Stimulated activated naive B cell treated with anti-CD40 and anti-IgM and Interleukin-4, amounts not matched to agents 10 μg/mL and 1 μg/mL and 100 μg/mL, for 72 hours (primary cell): ENCODE measurements around the gene GET4.

Source experiments
- ATAC-seq, 2 donors: fragments of 150-1000 bp; cut with Tn5 transposase; replicated peaks; 2 replicates each; pipeline ENCODE4 v1.10.0; 2021; ENCODE audit warnings: moderate library complexity in 1 of 2
- DNase-seq: peaks from one replicate; pipeline ENCODE4 v3.0.0; 2021
- H3K27ac Mint-ChIP-seq: one replicate; pipeline ENCODE4 v1.8.0; 2022; ENCODE audit warnings: mild to moderate bottlenecking, mixed read lengths
- H3K27me3 Mint-ChIP-seq, 2 donors: one replicate each; pipeline ENCODE4 v1.8.0; 2022; ENCODE audit warnings: mixed read lengths in 2 of 2
- H3K36me3 Mint-ChIP-seq, 2 donors: one replicate each; pipeline ENCODE4 v1.8.0; 2022; ENCODE audit warnings: mixed read lengths in 2 of 2, mild to moderate bottlenecking in 1 of 2
- H3K4me1 Mint-ChIP-seq, 2 donors: one replicate each; pipeline ENCODE4 v1.8.0; 2022; ENCODE audit warnings: mixed read lengths in 2 of 2, mild to moderate bottlenecking in 1 of 2
- H3K4me3 Mint-ChIP-seq, 2 donors: one replicate each; pipeline ENCODE4 v1.8.0; 2022; ENCODE audit warnings: mild to moderate bottlenecking in 2 of 2, mixed read lengths in 2 of 2, moderate library complexity in 1 of 2
- H3K9me3 Mint-ChIP-seq, 2 donors: one replicate each; pipeline ENCODE4 v1.8.0; 2022; ENCODE audit warnings: mixed read lengths in 2 of 2, mild to moderate bottlenecking in 1 of 2

GET4 gene

DNA sequence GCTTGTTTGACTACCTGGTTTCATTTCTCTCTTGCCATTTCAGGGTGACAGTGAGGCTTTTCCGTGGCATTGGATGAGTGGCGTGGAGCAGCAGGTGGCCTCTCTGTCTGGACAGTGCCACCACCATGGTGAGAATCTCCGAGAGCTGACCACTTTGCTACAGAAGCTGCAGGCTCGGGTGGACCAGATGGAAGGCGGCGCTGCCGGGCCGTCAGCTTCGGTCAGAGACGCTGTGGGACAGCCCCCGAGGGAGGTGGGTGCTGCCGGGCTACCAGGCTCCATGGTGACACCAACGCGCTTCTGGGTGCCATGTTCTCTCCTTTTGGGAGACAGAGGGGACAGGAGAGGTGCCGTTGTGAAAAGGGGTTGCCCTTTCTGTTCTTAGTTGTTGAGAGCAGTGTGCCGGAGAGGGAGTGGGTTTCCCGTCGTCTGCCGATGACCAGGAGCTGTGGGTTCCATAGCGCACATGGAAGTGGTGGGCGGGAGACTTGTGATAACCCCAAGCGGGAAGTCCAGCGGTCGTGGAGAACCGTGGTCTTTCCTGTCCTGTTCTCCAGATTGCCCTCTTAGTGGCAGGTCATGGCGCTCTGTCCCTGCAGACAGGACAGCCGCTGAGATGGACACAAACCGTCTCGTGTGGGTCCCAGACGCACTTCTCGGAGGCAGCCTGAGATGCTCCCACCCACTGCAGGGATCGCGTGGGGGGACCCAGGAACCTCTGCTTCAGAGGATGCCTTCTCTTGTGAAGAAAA lies 22.8 kb upstream of the GET4 start:
- DNase-seq = no peak
- Mint-ChIP-seq H3K36me3 (peaks cover 32 to 53% of the 10 kb centered on the region in 2 donors), H3K9me3 (no peaks in the 10 kb centered on the region), H3K4me1 (peaks cover 0 to 2% of the 10 kb centered on the region in 2 donors), H3K27ac (peak overlapping the region; percentile 84), H3K4me3 (no peak overlapping the region), H3K27me3 (no peaks in the 10 kb centered on the region)
- no peak for ATAC-seq

DNA sequence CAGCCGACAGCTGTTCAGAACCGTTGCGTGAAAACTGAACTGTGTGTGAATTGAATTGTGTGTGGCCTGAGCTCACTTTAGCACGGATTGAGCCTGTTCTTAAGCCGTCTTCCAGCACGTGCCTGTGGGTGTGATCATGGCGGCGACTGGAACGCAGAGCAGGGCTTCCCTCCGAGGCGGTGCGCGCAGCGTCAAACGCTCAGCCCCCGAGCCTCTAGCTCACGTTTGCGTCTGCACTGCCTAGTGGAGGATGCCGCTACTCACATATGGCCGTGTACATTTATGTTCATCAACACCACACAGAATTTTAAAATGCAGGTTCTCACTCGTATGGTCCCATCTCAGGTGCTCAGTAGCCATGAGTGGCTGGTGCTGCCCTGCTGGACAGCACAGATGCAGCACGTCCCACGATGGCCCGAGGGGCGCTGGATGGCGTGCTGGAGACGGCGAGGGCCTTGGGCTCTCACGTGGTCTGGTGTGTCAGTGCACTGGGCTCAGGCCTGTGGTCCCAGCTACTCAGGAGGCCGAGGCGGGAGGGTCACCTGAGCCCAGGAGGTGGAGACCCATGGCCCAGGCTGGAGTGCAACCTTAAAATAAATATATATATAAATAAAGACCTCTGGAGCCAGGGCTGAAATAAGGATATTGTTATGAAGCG lies 22.1 kb upstream of the GET4 start:
- H3K27ac Mint-ChIP-seq = no peak overlapping the region
- no peak for DNase-seq
- H3K9me3 Mint-ChIP-seq = no peaks in the 10 kb centered on the region
- no peak overlapping the region for H3K4me3 Mint-ChIP-seq
- peaks cover 32 to 52% of the 10 kb centered on the region in 2 donors for H3K36me3 Mint-ChIP-seq
- H3K27me3 Mint-ChIP-seq = no peaks in the 10 kb centered on the region
- peaks cover 0 to 2% of the 10 kb centered on the region in 2 donors for H3K4me1 Mint-ChIP-seq
- no peak for ATAC-seq

DNA sequence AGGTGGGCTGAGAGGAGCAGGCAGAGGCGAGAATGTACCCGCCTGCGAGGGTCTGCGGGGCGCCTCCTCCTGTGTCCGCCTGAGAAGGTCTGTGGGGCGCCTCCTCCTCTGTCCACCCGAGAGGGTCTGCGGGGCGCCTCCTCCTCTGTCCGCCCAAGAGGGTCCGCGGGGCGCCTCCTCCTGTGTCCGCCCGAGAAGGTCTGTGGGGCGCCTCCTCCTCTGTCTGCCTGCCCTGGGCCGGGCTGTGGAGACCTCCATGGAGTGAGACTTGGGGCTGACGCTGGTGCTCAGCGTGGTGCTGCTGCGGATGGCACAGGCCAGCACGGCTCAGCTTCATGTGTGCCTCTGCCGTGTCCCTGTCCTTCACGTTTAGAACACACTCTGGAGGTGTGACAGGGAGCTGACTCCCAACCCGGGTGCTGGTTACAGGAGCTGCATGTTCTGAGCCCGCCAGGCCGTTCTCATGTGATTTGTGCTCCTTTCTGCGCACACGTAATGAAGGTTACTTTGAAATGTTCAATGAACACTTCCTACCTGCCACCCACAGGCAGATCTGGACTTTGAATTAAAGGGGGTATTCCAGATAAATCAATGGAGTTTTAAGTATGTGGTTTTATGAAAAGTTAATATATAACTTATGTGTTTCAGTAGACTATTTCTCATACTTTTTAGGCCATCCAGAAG lies 20.5 kb upstream of the GET4 start:
- peaks cover 39 to 59% of the 10 kb centered on the region in 2 donors for H3K36me3 Mint-ChIP-seq
- ATAC-seq (no peak), DNase-seq (no peak)
- H3K9me3 Mint-ChIP-seq = no peaks in the 10 kb centered on the region
- H3K4me3 Mint-ChIP-seq = no peak overlapping the region
- no peak overlapping the region for H3K27ac Mint-ChIP-seq
- H3K4me1 Mint-ChIP-seq = peaks cover 0 to 2% of the 10 kb centered on the region in 2 donors
- H3K27me3 Mint-ChIP-seq = no peaks in the 10 kb centered on the region

DNA sequence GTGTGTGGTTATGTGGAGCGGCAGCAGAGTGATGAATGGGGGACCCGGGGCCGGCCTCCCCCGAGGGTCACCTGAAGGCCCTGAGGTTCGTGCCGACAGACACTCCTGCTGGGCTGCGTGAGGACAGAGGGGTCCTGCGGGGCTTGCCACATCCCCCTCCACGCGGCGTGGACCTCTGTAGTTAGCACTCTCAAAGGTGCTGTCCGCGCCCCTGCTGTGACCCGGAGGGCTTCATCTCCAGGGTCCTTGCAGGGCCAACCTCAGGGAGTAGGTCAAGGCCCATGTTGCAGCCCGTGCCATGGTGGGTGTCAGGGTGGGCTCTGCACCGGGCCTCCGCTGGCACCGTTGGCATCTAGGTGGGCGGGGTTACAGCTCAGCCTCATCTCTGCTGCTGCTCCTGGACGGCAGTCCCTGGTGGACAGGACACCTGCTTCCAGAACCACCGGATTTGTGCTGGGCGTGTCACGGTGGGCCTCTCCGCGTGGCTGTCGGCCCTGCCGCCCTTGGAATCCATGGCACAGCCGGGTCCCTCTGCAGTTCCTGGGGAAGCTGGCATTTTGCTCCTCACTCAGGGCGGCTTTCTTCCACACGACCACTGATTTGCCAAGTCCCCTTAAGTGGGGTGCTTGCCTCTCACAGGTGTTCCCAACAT lies 19.8 kb upstream of the GET4 start:
- DNase-seq (no peak), ATAC-seq (no peak)
- peaks cover 45 to 66% of the 10 kb centered on the region in 2 donors for H3K36me3 Mint-ChIP-seq
- no peaks in the 10 kb centered on the region for H3K9me3 Mint-ChIP-seq
- H3K27me3 Mint-ChIP-seq = no peaks in the 10 kb centered on the region
- H3K4me1 Mint-ChIP-seq = peaks cover 0 to 2% of the 10 kb centered on the region in 2 donors
- H3K4me3 Mint-ChIP-seq = no peak overlapping the region
- no peak overlapping the region for H3K27ac Mint-ChIP-seq

DNA sequence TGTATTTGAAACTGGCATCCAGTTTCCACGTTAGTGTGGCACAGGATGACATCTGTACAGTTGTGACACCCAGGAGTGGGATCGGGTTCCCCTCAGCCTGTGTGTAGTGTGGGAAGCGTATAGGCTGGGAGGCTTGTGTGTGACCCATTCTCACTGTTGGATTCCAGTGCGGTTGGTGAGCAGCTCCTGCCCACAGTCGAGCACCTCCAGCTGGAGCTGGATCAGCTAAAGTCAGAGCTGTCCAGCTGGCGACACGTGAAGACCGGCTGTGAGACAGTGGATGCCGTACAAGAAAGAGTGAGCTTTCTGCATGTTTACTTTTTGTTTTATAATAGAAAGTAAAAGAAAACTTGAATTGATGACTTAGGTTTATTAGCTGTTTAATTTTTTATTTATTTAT lies 18.7 kb upstream of the GET4 start:
- no peaks in the 10 kb centered on the region for H3K27me3 Mint-ChIP-seq
- no peak overlapping the region for H3K27ac Mint-ChIP-seq
- H3K4me3 Mint-ChIP-seq = no peak overlapping the region
- DNase-seq (no peak), ATAC-seq (no peak)
- H3K36me3 Mint-ChIP-seq = peaks cover 47 to 74% of the 10 kb centered on the region in 2 donors
- H3K9me3 Mint-ChIP-seq = no peaks in the 10 kb centered on the region
- H3K4me1 Mint-ChIP-seq = peaks cover 0 to 2% of the 10 kb centered on the region in 2 donors

DNA sequence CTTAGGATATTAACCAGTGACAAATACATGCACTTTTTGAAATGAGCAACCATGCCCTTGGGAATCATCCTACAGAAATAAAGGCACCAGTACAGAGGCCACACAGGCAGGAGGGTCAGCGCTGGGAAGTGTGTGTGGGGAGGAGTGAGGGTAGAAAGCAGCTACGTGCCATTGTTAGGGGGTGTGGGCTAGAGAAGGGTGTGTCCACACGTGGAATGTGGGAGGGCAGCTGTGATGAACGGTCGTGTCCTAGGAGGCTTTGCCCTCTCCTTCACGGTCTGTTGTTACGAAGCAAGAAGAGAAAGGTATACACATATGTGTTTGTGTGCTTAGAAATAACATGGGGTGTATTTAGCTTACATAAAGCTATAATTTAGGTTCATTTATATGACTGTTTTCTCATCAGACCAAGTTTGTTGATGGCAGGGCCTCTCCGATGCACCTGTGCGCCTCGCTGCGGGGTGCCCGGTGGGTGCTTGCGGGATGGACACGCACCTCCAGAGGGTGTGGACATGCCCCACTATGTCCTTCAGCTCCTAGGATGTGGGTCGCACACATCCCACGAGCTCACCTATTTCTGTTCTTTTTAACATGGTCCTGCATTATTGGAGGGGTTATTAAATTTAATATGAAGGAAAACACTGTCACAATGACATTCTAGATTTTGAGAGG lies 16.9 kb upstream of the GET4 start:
- Mint-ChIP-seq H3K27ac (no peak overlapping the region), H3K4me3 (no peak overlapping the region), H3K27me3 (no peaks in the 10 kb centered on the region), H3K4me1 (no peaks in the 10 kb centered on the region), H3K9me3 (no peaks in the 10 kb centered on the region), H3K36me3 (peaks cover 41 to 72% of the 10 kb centered on the region in 2 donors)
- DNase-seq (no peak), ATAC-seq (no peak)

DNA sequence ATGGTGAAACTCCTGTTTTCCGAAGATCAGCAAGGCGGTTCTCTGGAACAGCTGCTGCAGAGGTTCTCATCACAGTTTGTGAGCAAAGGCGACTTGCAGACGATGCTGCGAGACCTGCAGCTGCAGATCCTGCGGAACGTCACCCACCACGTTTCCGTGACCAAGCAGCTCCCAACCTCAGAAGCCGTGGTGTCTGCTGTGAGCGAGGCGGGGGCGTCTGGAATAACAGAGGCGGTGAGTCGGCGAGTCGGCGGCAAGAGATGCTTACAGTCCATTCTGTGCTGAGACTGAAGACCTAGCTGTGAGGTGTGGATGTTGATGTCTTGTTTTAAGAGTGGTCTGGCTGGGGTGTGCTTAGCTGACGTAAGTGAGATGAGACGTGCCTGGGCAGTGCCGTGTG lies 16.2 kb upstream of the GET4 start:
- no peak for ATAC-seq
- H3K9me3 Mint-ChIP-seq = no peaks in the 10 kb centered on the region
- DNase-seq = no peak
- H3K36me3 Mint-ChIP-seq = peaks cover 45 to 77% of the 10 kb centered on the region in 2 donors
- H3K27me3 Mint-ChIP-seq = no peaks in the 10 kb centered on the region
- no peaks in the 10 kb centered on the region for H3K4me1 Mint-ChIP-seq
- H3K27ac Mint-ChIP-seq = no peak overlapping the region
- H3K4me3 Mint-ChIP-seq = no peak overlapping the region

DNA sequence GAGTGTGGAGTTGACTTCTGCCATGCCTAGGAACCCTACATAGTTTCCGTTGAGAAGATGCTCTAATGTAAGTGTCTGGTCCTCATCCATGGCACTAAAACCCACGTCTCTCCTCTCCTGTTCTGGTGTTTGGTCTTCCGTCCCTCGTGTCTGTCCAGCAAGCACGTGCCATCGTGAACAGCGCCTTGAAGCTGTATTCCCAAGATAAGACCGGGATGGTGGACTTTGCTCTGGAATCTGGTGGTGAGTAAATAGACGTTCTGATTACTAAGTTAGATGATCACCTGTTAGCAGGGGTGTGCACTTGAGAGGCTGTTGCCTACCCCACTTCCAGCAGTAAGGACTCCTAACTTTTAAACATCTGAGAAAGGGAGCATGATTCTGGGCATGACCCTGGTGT lies 15.1 kb upstream of the GET4 start:
- H3K4me1 Mint-ChIP-seq = no peaks in the 10 kb centered on the region
- H3K27me3 Mint-ChIP-seq = no peaks in the 10 kb centered on the region
- H3K9me3 Mint-ChIP-seq = no peaks in the 10 kb centered on the region
- ATAC-seq (no peak), DNase-seq (no peak)
- peak overlapping the region; percentile 21 for H3K27ac Mint-ChIP-seq
- H3K4me3 Mint-ChIP-seq = no peak overlapping the region
- H3K36me3 Mint-ChIP-seq = peaks cover 45 to 79% of the 10 kb centered on the region in 2 donors

DNA sequence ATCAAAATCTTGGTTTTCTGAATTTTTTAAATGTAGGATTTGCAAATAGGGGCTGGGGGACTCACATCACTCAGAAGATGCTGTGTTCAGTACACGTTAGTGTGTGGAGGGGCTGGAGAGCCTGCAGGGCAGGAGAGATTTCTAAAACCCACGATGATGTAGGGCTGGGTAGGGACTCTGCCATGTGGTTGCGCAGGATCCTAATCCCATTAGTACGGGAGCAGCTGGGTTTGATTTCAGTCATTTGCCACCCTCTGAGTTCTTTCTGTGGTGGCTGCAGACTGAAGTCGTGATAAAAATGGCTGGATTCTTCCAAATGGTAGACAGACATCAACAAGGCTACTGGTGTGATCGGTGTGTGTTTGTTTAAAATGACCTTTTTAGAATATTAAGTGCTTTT lies 14.2 kb upstream of the GET4 start:
- Mint-ChIP-seq H3K9me3 (no peaks in the 10 kb centered on the region), H3K4me3 (no peak overlapping the region), H3K27ac (peak overlapping the region; percentile 32), H3K36me3 (peaks cover 45 to 80% of the 10 kb centered on the region in 2 donors), H3K27me3 (no peaks in the 10 kb centered on the region), H3K4me1 (no peaks in the 10 kb centered on the region)
- ATAC-seq = no peak
- DNase-seq = no peak

DNA sequence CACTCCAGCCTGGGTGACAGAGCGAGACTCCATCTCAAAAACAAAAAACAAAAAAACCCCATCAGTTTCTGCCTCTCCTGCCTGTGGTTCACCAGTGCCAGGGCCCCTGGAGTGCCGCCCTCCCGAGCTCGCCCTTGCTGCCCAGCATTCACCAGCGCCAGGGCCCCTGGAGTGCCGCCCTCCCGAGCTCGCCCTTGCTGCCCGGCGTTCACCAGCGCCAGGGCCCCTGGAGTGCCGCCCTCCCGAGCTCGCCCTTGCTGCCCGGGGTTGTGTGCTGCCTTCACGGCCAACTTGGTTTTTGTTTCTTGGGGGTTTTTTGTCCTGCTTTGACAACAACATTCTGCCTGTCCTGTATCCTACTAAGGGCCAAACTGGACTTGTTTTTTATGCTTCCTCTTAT lies 13.2 kb upstream of the GET4 start:
- H3K27ac Mint-ChIP-seq = no peak overlapping the region
- DNase-seq = no peak
- H3K27me3 Mint-ChIP-seq = no peaks in the 10 kb centered on the region
- no peak overlapping the region for H3K4me3 Mint-ChIP-seq
- H3K9me3 Mint-ChIP-seq = no peaks in the 10 kb centered on the region
- H3K36me3 Mint-ChIP-seq = peaks cover 49 to 82% of the 10 kb centered on the region in 2 donors
- no peak for ATAC-seq
- H3K4me1 Mint-ChIP-seq = peaks cover 0 to 2% of the 10 kb centered on the region in 2 donors

DNA sequence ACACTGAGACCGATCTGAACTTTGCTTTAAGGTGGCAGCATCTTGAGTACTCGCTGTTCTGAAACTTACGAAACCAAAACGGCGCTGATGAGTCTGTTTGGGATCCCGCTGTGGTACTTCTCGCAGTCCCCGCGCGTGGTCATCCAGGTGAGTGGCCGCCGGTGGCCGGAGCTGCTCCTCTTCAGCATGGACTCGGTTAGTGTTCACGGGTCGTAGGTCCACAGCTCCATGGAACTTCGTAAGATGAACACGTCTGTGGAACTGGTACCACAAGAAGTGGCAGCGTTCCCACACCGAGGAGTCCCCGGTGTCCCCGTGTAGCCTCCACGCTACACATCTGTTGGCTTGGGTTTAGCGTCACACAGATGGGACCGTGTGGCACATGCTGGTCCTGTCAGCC lies 10.4 kb upstream of the GET4 start:
- DNase-seq (no peak), ATAC-seq (no peak)
- H3K27ac Mint-ChIP-seq = no peak overlapping the region
- peaks cover 40 to 73% of the 10 kb centered on the region in 2 donors for H3K36me3 Mint-ChIP-seq
- H3K9me3 Mint-ChIP-seq = no peaks in the 10 kb centered on the region
- no peaks in the 10 kb centered on the region for H3K27me3 Mint-ChIP-seq
- peaks cover 7 to 11% of the 10 kb centered on the region in 2 donors for H3K4me1 Mint-ChIP-seq
- no peak overlapping the region for H3K4me3 Mint-ChIP-seq

DNA sequence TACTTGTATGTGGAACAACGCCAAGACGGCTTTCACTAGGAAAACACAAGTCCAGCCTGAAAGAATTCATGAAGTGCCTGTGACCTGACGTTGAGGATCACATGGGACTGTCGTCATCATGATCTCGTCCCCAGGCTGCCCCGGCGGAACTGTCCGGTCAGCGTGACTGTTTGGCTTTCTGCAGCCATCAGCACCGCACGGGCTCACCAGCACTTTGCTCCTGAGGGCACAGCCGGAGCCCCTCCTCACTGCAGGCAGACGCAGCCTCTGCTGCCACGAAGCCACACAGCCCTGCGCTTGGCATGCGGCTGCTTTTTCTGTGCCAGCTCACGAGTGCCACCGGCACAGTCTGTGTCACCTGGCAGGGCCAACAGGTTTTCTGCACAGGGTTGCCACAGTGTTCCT lies 9.4 kb upstream of the GET4 start:
- H3K36me3 Mint-ChIP-seq = peaks cover 36 to 69% of the 10 kb centered on the region in 2 donors

DNA sequence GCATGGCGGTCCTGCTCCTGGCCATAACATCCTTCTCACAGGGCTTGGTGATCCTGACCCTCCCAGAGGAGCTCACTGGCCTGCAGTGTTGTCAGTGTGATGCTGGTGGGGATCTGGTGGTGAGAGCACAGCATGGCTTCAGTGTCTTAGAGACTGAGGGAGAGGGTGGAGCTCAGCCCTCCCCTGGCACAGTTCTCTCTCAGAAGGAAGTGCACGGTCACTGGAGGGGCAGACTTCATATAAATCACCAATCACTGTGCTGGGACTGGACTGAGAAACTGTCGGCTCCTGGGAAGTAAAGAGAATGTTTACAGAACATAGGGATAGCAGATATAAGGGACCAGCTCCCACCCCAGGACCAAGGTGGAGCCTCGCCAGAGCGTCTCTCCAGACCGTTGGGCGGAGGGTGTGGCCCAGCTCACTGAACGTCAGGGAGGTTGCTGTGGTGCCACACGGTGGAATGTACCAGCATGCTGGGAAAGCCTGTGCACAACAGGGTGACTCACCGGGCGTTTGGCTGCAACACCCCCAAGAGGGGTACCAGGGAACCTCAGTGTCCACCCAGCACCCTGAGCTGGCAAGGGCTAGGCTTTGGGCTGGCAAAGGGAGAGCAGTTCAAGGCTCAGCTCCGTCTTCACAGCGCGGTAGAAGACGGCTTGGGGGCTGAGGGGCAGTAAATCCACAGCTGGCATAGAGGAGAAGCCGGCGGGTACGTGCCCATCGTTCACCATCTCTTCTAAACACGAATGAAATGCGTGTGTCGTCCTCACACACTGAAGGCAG lies 8.8 kb upstream of the GET4 start:
- Mint-ChIP-seq H3K27ac (no peak overlapping the region), H3K4me3 (no peak overlapping the region), H3K4me1 (peaks cover 7 to 21% of the 10 kb centered on the region in 2 donors), H3K27me3 (no peaks in the 10 kb centered on the region), H3K36me3 (peaks cover 39 to 69% of the 10 kb centered on the region in 2 donors), H3K9me3 (no peaks in the 10 kb centered on the region)
- DNase-seq (no peak), ATAC-seq (no peak)

More for the DNA sequence above, 9.4 kb upstream of the GET4 start:
- DNase-seq (no peak), ATAC-seq (no peak)
- no peak overlapping the region for H3K4me3 Mint-ChIP-seq
- H3K9me3 Mint-ChIP-seq = no peaks in the 10 kb centered on the region
- H3K4me1 Mint-ChIP-seq = peaks cover 7 to 19% of the 10 kb centered on the region in 2 donors
- no peaks in the 10 kb centered on the region for H3K27me3 Mint-ChIP-seq
- H3K27ac Mint-ChIP-seq = no peak overlapping the region
